ENCODE data around the gene GRP. TPM values are rescaled to one million over a fixed set of nuclear protein-coding genes. Genes with fewer than 3 reads are reported as not detected.

The GRP gene
- total RNA-seq, 1 experiment from 2014 or later, result not detected

GRCh38 chr18:59272221-59272888, 52.4 kb downstream of the GRP start:
- no peaks in the 10 kb centered on the region for H3K36me3 Mint-ChIP-seq (ENCODE audit: insufficient read depth in 1 of 3, low read depth in 3 of 3)
- H3T11ph ChIP-seq (ENCODE audit: low read length), result no peak overlapping the region
- no peak overlapping the region for H2BK12ac ChIP-seq (ENCODE audit: insufficient read length, low read depth, low read length)
- no peak overlapping the region for H3K18ac ChIP-seq (ENCODE audit: insufficient read length, low read depth, low read length)
- no peak overlapping the region for H4K91ac ChIP-seq (ENCODE audit: insufficient read length, low read depth, low read length)
- H3K4me1 Mint-ChIP-seq, result peaks cover 42 to 47% of the 10 kb centered on the region in 2 experiments
- no peaks in the 10 kb centered on the region for H3K4me1 ChIP-seq (ENCODE audit: insufficient read depth, low read length)
- H3K9me3 Mint-ChIP-seq, result peaks cover 0 to 5% of the 10 kb centered on the region in 2 experiments; a peak in 1 of 5 replicates
- H2BK120ac ChIP-seq (ENCODE audit: low read depth, low read length, poor library complexity, severe bottlenecking), result no peak overlapping the region
- no CpG with 5 or more reads among the region's 52 CpGs for WGBS (ENCODE audit: extremely low coverage, insufficient read length, low lambda C conversion rate)
- no peak overlapping the region; a peak in 1 of 7 replicates for H3K27ac Mint-ChIP-seq
- H3K79me2 ChIP-seq (ENCODE audit: insufficient read depth, low read length), result no peaks in the 10 kb centered on the region
- H4K5ac ChIP-seq (ENCODE audit: insufficient read length, low read depth, low read length), result no peak overlapping the region
- no peaks in the 10 kb centered on the region for H4K20me1 ChIP-seq (ENCODE audit: control insufficient read depth, insufficient read depth, insufficient read length)
- H3K56ac ChIP-seq (ENCODE audit: insufficient read length, low read depth, low read length), result no peak overlapping the region
- no peak overlapping the region for H2AK5ac ChIP-seq (ENCODE audit: insufficient read length, low read length)
- peak overlapping the region; percentile 50 for H3K4me2 ChIP-seq (ENCODE audit: insufficient read depth, insufficient read length, low read length)
- no peak overlapping the region for H3K9ac ChIP-seq (ENCODE audit: extremely low read depth, insufficient read length, low read length)
- H3K79me1 ChIP-seq (ENCODE audit: insufficient read depth, low read depth, low read length, poor library complexity, severe bottlenecking), result no peaks in the 10 kb centered on the region
- no peak overlapping the region for H3K23ac ChIP-seq (ENCODE audit: insufficient read length, low read depth, low read length)
- peak overlapping the region in 1 of 2 experiments; percentile 68; a peak in 3 of 5 replicates for H3K4me3 Mint-ChIP-seq
- no peak overlapping the region for H2BK5ac ChIP-seq (ENCODE audit: insufficient read length, low read length)
- no peak overlapping the region for H2BK15ac ChIP-seq (ENCODE audit: low read depth, low read length)
- DNase-seq, result no peak
- no peak overlapping the region for H2AFZ ChIP-seq (ENCODE audit: low read length)
- H2BK20ac ChIP-seq (ENCODE audit: low read depth, low read length, poor library complexity, severe bottlenecking), result no peak overlapping the region
- H3K27me3 ChIP-seq (ENCODE audit: insufficient read depth, low read length), result peaks cover 80% of the 10 kb centered on the region
- peaks cover 97% of the 10 kb centered on the region for H3K27me3 Mint-ChIP-seq (ENCODE audit: low read depth)
- peaks cover 18% of the 10 kb centered on the region for H3K23me2 ChIP-seq (ENCODE audit: insufficient read length, low read depth, low read length, poor library complexity, severe bottlenecking)
- H3K4ac ChIP-seq (ENCODE audit: low read depth, low read length), result no peak overlapping the region
- TF ChIP-seq CTCF (conservative IDR thresholded peaks at IDR 0.05), result no peak
- H3K9me3 ChIP-seq (ENCODE audit: control insufficient read depth, low read depth, low read length), result no peaks in the 10 kb centered on the region
- H3K27ac ChIP-seq (ENCODE audit: insufficient read length, low read depth, low read length), result no peak overlapping the region
- H4K8ac ChIP-seq (replicated peaks; ENCODE audit: insufficient read length, low read depth, low read length), result no peak overlapping the region
- H3K14ac ChIP-seq (ENCODE audit: insufficient read depth, low read length), result no peak overlapping the region

All from H9 (cell line).